SU-DHL-6 (cell line): Measurements from ENCODE around the gene CXorf66.
"Not testable (repeated sequence)": the region's sequence is repeated elsewhere in the genome, so short reads cannot be mapped to it uniquely, and the experiment has no call there.

Source experiments
- EZH2phosphoT487 ChIP-seq: fragments of 200-600 bp; sonication (generic), shearing (Covaris generic); conservative IDR thresholded peaks from 2 replicates; pipeline ENCODE4 v1.6.1; 2018; ENCODE audit warnings: mild to moderate bottlenecking, antibody characterized with exemption, low read length, moderate library complexity, mixed read lengths
- TF ChIP-seq, protein P1 (sequence below): fragments of 200-600 bp; sonication (generic); IDR thresholded peaks from one replicate; pipeline ENCODE4 v1.5.1; 2017; ENCODE audit warnings: antibody characterized with exemption, mild to moderate bottlenecking, low read length, moderate library complexity; ENCODE audit not compliant: insufficient read depth, poor library complexity, severe bottlenecking

DNA sequence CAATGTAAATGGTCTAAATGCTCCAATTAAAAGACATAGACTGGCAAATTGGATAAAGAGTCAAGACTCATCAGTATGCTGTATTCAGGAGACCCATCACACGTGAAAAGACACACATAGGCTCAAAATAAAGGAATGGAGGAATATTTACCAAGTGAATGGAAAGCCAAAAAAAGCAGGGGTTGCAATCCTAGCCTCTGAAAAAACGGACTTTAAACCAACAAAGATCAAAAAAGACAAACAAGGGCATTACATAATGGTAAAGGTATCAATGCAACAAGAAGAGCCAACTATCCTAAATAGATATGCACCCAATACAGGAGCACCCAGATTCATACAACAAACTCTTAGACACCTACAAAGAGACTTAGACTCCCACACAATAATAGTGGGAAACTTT, 4.2 kb downstream of the CXorf66 start:
- TF ChIP-seq, protein P1, sequence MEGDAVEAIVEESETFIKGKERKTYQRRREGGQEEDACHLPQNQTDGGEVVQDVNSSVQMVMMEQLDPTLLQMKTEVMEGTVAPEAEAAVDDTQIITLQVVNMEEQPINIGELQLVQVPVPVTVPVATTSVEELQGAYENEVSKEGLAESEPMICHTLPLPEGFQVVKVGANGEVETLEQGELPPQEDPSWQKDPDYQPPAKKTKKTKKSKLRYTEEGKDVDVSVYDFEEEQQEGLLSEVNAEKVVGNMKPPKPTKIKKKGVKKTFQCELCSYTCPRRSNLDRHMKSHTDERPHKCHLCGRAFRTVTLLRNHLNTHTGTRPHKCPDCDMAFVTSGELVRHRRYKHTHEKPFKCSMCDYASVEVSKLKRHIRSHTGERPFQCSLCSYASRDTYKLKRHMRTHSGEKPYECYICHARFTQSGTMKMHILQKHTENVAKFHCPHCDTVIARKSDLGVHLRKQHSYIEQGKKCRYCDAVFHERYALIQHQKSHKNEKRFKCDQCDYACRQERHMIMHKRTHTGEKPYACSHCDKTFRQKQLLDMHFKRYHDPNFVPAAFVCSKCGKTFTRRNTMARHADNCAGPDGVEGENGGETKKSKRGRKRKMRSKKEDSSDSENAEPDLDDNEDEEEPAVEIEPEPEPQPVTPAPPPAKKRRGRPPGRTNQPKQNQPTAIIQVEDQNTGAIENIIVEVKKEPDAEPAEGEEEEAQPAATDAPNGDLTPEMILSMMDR: not testable (repeated sequence)
- TF ChIP-seq EZH2phosphoT487: not testable (repeated sequence)
